Measurements from ENCODE around the gene NREP.

GRCh38 chr5:111726986-111727385 lies 30.0 kb downstream of the NREP start:
- no peak for TF ChIP-seq CTCF (IDR thresholded peaks at IDR 0.05; ENCODE audit: insufficient read depth, low read length)
- no peak for TF ChIP-seq POLR2AphosphoS5 (IDR thresholded peaks at IDR 0.05; ENCODE audit: low read depth)
- no peak for TF ChIP-seq GABPA (IDR thresholded peaks at IDR 0.05; ENCODE audit: low read depth)

Measured in HL-60 (cell line).